ENCODE measurements around the gene SEC24A.
"Not testable (repeated sequence)": the region's sequence is repeated elsewhere in the genome, so short reads cannot be mapped to it uniquely, and the experiment has no call there.

SEC24A gene

GRCh38 chr5:134648425-134649162, at the start of gene SEC24A:
TSS of gene SEC24A (plus strand) at chr5:134648785. CDS start at chr5:134649077, 292 bp downstream.
- DNase-seq = peak; percentile 97

- DNase-seq = not testable (repeated sequence)
Measured at GRCh38 chr5:134599820-134600219, 48.8 kb upstream of the SEC24A start.

GRCh38 chr5:134600600-134600999, 48.0 kb upstream of the SEC24A start:
- DNase-seq = no peak

- no peak for DNase-seq
Measured at GRCh38 chr5:134603059-134603458, 45.5 kb upstream of the SEC24A start.

DNA sequence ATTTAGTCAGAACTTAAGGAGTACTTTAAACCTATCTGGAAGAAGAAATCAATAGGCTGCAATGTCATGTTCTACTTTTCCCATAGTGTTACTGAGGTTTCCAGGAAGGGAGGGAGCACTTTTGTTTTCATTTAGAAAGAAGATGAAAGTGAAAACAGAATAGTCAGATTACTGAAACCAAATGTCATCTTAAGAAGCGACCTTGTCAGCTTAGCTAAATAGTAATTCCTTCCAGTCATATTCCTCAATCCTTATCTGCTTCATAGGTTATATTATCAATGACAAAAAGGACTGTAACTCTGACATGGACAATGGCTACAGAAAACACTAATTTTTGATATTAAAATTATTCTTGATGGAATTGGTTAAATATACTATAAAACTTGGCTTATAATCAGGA, 43.7 kb upstream of the SEC24A start:
- DNase-seq = no peak

DNA sequence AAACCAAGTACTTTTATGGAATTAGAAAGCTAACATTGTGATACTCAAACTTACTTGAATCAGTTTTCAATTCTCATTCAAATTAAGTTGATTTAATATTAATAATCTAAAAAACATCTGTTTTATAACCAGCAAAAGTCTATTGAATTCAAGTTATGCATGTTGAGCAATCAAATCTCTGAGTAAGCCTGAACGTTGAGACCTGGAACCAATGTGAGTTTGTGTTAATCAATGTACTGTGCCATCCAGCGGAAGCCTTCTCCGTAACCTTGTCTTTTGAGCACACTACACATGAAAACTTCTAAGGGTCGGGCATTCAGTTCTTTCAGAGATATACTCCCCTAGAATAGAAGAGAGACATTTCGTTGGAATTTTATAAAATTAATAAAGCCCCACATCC, 41.9 kb upstream of the SEC24A start:
- no peak for DNase-seq

GRCh38 chr5:134608555-134608954, 40.0 kb upstream of the SEC24A start:
- no peak for DNase-seq

DNA sequence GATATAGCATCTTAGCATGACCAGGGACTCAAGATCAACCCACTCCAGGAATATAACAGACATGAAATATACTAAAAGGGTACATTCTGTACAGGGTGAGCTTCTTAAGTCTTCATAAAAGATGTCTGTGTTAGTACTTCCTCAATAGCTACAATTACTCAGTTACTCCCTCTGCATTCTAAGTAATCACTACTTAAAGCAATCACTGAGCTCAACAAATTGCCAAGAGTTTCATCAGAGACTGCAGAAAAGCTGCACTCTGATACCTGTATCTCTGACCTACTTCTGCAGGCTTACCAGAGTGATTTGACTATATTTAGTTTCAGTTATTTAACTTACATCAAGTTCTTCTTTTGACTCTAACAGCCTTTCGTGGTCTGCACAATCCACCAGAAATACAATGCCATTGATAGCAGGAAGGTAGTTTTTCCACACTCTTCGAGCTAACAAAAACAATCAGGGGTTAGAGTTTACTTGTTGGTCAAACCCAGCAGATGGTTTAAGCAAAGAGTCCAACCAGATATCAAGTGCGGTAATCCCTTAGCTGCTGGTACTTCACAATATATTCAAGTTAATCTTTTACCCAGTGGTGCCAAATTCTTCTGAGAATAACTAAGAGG, 39.2 kb upstream of the SEC24A start:
- no peak for DNase-seq

GRCh38 chr5:134610725-134611124, 37.9 kb upstream of the SEC24A start:
- DNase-seq = no peak

GRCh38 chr5:134611515-134611914, 37.1 kb upstream of the SEC24A start:
- DNase-seq = no peak

DNA sequence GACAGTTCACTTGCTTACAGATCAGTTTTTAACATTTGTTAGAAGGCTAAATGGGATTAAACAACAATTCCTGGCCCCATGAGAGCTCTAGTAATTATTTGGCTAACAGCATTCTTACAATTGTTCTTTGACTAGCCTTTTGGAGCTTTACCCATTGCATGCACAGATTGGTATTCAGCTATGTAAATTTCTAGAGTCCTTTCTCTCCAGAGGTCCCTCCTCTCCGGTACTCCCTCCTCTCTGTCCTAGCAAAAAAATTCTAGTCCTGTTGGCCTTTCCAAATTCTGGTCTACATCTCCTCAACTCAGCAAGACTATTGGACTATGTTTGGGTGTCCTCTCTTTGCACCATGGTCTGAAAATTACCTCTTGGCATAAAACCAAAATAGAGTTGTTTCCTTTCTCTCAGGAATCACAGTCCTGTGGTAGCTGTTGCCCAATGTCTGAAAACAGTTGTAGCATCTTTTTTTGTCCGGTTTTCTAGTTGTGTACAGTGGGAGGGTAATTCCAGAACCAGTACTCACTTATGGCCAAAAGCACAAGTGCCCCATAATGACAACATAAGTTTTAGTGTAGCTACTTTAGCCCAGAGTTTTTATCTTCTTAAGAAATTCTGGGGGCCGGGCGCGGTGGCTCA, 34.0 kb upstream of the SEC24A start:
- no peak for DNase-seq

DNA sequence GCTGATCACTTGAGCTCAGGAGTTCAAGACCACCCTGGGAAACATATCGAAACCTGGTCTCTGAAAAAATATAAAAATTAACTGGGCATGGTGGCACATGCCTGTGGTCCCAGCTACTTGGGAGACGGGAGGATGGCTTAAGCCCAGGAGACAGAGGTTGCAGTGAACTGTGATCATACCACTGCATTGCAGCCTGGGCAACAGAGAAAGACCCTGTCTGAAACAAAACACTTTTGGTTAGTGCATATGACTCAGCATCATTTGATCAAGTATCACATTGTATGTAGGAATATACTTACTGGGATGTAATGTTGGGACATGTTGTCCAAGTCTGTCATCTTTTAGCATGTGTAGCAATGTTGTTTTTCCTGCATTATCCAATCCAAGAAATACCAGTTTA, 28.0 kb upstream of the SEC24A start:
- DNase-seq = no peak

DNA sequence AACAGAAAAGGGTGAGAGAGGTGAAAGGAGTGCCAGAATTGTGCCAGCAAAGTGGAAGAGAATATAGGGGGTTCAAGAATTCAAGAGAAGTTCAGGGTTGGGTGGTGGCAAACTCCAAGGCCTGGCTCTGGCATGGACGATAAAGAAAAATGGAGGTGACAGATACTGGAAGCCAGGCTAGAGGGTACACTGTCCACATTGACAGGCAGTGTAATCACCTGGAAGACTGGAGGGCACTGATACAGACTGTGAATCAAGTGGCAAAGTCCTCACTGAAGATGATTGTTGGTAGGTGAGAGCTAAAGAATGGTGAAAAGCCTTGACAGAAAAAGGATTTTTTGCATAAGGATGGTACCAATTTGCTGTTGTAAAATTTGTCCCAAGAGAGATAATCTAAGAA, 23.0 kb upstream of the SEC24A start:
- no peak for DNase-seq

- no peak for DNase-seq
Measured at GRCh38 chr5:134626369-134627014, 22.1 kb upstream of the SEC24A start.

DNA sequence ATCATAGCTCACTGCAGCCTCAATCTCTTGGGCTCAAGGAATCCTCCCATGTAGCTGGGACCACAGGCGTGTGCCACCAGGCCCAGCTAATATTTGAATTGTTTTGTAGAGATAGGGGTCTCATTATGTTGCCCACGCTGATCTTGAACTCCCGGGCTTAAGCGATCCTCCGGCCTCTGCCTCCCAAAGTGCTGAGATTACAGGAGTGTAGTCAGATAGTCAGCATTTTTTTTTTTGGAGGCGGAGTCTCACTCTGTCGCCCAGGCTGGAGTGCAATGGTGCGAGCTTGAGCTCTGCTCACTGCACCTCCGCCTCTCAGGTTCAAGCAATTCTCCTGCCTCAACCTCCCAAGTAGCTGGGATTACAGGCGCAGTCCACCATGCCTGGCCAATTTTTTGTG, 14.4 kb upstream of the SEC24A start:
- DNase-seq = peak; percentile 42

- peak; percentile 14 for DNase-seq
Measured at GRCh38 chr5:134635366-134635765, 13.2 kb upstream of the SEC24A start.

- DNase-seq = peak; percentile 84
Measured at GRCh38 chr5:134637116-134637721, 11.4 kb upstream of the SEC24A start.

GRCh38 chr5:134638760-134639201, 9.8 kb upstream of the SEC24A start:
- no peak for DNase-seq

DNA sequence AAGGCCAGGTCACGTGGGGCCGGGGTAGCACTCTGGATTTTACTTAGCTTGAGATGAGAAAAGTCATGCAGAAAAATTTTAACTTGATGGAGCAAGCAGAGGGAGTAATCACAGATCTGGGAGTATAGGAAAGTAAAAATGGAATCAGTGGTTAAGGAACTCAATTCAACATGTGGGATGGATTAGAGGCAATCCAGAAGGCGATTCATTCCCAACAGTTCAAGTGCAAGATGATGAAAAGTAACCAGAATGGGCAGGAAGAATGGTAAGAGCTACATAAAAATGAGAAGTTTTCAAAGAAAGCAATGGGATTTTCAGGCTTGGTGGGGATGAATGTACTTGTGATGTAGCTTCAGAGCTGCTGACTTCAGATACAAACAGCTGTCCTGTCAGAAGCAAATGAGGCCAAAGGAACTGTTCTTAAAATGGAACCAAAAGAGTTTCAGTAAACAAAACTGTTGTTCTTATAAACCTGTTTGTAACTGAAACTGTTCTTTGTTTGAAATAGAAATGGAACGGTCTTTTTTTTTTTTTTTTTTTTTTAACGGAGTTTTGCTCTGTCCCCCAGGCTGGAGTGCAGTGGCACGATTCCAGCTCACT, 5.6 kb upstream of the SEC24A start:
- no peak for DNase-seq

- DNase-seq = no peak
Measured at GRCh38 chr5:134647750-134648424, 698 bp upstream of the SEC24A start.

GRCh38 chr5:134649163-134649835, 714 bp downstream of the SEC24A start:
- no peak for DNase-seq

- DNase-seq = peak; percentile 10
Measured at GRCh38 chr5:134650660-134651059, 2.1 kb downstream of the SEC24A start.
